ENCODE data around the gene KDM4B.
"Not testable (repeated sequence)": the region's sequence is repeated elsewhere in the genome, so short reads cannot be mapped to it uniquely, and the experiment has no call there.

The KDM4B gene

DNA sequence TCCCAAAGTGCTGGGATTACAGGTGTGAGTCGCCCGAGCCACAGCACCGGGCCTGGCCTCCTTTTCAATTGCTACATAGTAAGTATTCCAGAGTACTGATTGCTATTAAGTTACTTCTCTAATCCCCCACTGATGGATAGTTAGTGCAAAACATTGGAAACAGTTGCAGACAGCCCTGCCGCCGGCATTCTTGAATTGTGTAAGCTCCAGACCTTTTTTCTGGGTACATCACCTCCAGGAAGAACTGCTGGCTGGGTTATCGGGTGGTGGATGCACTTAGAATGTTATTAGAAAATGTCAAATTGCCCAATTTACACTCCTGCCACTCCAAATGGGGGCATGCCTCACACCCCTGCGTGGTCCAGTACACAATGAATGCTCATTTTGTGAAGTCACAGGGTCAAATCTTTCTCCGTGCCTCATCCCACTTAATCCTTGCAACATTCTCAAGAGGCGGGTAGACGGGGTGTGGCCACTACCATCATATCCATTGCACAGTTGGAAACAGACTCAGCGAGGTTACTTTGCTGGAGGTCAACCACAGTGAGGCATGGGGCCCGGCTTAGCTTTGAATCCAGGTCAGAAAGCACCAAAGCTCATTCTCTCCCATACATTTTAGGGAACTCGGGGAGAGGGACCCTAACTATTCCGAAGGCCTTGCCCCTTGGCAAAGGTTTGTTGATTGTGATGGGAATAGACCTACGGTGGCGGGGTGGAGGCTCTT, 1.0 kb upstream of the KDM4B start:
- DNase-seq (ENCODE audit: low read depth in 2 of 3, low spot score in 2 of 3) = no peak

- DNase-seq (ENCODE audit: low read depth in 2 of 3, low spot score in 2 of 3) = no peak
These were observed 419 bp downstream of the KDM4B start for GRCh38 chr19:4969292-4969771.

GRCh38 chr19:4969772-4970531, 1.0 kb downstream of the KDM4B start:
- DNase-seq (ENCODE audit: low read depth in 2 of 3, low spot score in 2 of 3) = no peak

DNA sequence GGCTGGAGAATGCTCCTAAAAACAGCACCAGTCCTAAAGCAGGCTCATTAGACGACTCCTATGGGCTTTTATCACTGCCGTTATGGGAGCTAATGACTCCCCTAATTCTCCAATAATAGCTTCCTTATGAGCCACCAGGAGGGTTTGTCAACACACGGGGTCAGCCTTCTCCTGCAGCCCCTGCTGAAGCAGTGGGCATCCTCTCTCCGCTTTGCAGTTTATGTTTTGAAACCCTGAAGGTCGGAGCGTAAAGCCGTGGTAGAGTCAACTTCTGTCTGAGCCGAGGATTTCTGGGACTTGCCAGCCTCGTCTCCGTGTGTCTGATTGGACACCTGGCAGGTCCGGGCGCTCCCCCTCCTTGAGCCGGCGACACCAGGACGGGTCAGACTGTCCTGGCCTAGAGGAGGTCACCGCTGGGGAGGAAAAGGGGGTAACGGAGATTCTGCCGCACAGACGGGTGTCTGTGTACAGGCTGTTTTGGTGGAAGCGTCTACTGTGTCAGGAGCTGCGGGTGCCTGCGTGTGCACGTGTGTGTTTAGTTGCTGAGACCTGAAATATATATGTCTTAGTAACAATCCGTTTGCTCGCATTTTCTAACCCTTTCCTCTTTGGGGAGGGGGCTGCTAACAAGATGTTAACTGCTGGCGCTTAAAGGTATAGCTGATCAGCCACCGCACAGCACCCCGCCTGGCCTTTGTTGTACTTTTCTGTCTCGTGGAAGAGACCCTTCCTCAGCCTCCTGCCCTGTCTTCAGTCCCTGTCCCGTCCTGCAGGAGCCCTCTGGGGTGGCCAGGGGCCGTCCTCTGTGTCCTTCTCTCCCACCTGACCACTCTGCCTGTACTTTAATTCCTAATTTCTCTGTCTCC, 1.9 kb downstream of the KDM4B start:
- DNase-seq (ENCODE audit: low read depth in 2 of 3, low spot score in 2 of 3) = no peak

GRCh38 chr19:4971424-4971793, 2.5 kb downstream of the KDM4B start:
- DNase-seq (ENCODE audit: low read depth in 2 of 3, low spot score in 2 of 3) = no peak

- no peak for DNase-seq (ENCODE audit: low read depth in 2 of 3, low spot score in 2 of 3)
These were observed 3.0 kb downstream of the KDM4B start for GRCh38 chr19:4971816-4972495.

GRCh38 chr19:4972509-4973230, 3.8 kb downstream of the KDM4B start:
- DNase-seq (ENCODE audit: low read depth in 2 of 3, low spot score in 2 of 3) = no peak

DNA sequence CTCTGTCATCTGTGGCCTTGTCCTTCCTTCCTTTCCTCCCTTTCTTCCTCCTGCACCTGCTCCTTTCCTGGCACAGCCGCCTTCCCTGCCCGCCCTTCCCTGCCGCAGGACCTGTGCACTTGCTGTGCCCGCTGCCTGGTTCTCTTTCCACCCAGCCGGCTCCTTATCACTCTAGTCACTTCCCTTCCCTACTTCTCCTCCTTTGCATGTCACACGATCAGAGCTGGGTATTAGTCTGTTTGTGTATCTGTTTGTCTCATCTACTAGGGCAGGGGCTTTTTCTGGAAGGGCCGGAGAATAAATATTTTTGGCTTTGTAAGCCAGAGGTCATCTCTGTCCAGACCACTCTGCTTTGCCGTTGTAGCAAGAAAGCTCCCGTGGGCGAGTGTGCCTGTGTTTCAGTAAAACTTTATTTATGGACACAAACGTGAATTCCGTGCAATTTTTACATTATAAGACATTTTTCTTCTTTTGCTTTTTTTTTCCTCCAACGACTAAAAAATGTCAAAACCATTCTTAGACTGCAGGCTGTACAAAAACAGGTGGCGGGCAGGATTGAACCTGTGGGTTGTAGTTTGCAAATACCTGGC, 6.1 kb downstream of the KDM4B start:
- no peak for DNase-seq (ENCODE audit: low read depth in 2 of 3, low spot score in 2 of 3)

DNA sequence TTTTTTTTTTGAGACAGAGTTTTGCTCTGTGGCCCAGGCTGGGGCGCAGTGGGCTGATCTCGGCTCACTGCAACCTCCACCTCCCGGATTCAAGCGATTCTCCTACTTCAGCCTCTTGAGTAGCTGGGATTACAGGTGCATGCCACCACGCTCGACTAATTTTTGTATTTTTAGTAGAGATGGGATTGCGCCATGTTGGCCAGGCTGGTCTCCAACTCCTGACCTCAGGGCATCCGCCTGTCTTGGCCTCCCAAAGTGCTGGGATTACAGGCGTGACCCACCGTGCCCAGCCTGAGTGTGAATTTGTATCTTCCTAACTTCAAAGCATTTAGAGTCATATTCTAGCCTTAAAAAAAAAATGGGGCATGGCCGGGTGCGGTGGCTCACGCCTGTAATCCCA, 6.7 kb downstream of the KDM4B start:
- DNase-seq (ENCODE audit: low read depth in 2 of 3, low spot score in 2 of 3) = not testable (repeated sequence)

DNA sequence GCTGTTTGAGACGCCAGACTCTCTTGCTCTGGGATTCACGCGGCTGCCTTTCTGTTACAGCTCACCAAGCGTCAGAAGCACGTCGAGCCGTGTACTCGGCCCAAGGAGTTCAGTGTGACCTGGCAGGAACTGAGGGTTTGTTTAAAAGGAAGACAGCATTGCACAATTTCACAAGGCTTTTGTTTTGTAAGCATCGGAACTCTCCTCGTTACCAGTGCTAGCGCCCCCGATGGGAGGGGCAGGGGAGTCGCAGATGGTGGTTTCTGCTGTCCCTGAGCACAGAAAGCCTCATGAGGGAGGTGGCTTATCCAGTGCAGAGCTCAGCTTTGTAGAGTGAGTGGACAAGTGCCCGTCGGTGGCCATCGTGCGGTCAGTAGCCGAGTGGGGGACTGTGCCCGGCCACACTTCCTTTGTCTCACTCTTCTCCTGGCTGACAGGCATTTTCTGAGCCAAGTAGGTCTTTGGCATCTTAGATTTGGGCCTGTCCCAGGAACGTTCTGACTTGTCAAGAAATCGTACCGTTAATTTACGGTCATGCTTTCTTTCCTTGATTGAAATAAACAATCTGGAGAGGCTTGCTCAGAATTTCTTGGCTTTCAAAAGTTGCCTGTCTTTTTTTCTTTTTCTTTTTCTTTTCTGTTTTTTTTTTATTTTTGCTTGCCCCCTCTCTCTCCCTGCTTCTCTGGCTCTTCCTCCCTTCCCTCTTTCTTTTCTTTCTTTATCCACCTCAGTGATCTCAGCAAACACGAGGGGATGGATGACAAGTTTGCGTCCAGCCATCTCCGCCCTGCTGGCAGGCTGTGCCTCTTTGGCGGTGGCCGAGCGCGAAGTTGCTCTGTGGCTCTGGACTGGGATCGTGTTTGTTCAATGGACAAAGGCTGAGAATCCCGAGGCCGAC, 7.7 kb downstream of the KDM4B start:
- no peak for DNase-seq (ENCODE audit: low read depth in 2 of 3, low spot score in 2 of 3)

DNA sequence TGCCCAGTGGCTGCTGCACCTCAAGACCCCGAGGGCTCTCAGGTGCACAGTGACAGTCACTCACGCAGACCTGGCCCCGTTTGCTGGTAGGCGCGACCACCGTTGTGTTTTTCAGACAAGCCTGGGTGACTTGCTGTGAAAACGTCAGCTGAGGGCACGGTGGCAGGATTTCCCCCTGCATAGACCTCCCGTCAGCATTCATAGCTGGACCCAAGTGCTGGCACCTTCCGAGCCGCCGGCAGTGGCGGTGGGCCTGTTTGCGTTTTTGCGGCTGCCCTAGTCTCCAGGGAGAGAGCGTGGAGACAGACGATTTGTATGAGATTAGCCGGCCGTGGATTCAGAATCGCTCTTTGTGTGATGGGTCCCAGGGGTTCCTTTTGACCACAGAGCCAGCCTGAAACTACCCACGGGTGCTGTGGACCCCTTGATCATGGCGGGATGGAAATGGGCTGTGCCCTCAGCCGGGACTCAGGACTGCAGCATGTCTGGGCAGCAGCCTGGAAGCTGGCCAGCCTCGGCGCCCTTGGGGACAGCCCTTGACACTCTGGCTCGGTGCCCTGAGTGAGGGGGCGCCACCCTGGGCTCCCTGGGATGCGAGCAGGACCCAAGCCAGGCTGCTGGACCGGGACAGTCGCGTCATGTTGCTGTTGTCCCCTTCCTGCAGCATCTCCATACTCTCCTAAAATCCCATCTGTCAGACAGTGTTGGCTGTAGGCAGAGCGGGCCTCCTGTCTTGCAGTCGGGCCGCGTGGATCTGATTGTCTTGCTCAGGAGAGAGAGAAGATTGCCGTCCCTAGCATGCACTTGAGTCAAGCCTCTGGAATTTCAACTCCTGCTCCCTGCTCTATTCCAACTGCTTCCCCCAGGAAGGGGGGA, 8.6 kb downstream of the KDM4B start:
- no peak for DNase-seq (ENCODE audit: low read depth in 2 of 3, low spot score in 2 of 3)

GRCh38 chr19:4979211-4979807, 10.4 kb downstream of the KDM4B start:
- no peak for DNase-seq (ENCODE audit: low read depth in 2 of 3, low spot score in 2 of 3)

- no peak for DNase-seq (ENCODE audit: low read depth in 2 of 3, low spot score in 2 of 3)
These were observed 11.2 kb downstream of the KDM4B start for GRCh38 chr19:4980067-4980466.

GRCh38 chr19:4980838-4981680, 12.1 kb downstream of the KDM4B start:
- no peak for DNase-seq (ENCODE audit: low read depth in 2 of 3, low spot score in 2 of 3)

- DNase-seq (ENCODE audit: low read depth in 2 of 3, low spot score in 2 of 3) = no peak
These were observed 12.7 kb downstream of the KDM4B start for GRCh38 chr19:4981681-4981958.

- no peak for DNase-seq (ENCODE audit: low read depth in 2 of 3, low spot score in 2 of 3)
These were observed 14.6 kb downstream of the KDM4B start for GRCh38 chr19:4983346-4984105.

- DNase-seq (ENCODE audit: low read depth in 2 of 3, low spot score in 2 of 3) = no peak
These were observed 15.1 kb downstream of the KDM4B start for GRCh38 chr19:4984106-4984380.
